Right lobe of liver (tissue), 6 donors: ENCODE data around the gene SGSH. TPM values are rescaled to one million over a fixed set of nuclear protein-coding genes. Genes with fewer than 3 reads are reported as not detected.

Experiments
- ATAC-seq, 4 donors: fragments of 200-7000 bp; cut with Tn5 transposase; one replicate each; pipeline ENCODE4 v1.9.1; 2020; ENCODE audit warnings: mild to moderate bottlenecking in 4 of 4, moderate library complexity in 4 of 4
- DNase-seq, 3 donors: peaks; one replicate each; pipeline ENCODE4 v3.0.0-alpha.2; 2020
- H3K27ac ChIP-seq, 3 donors: fragments of 200-600 bp; one replicate each; pipeline ENCODE4 v1.8.0; 2022
- H3K27me3 ChIP-seq, 2 donors: fragments of 200-600 bp; one replicate each; pipeline ENCODE4 v1.8.0; 2022
- H3K36me3 ChIP-seq, 4 donors: fragments of 200-600 bp; sonication (generic) in 1 of 4; one replicate each; pipeline versions ENCODE4 v1.5.1 to v1.8.0; 2017 to 2022; ENCODE audit warnings: control low read depth in 1 of 4
- H3K4me1 ChIP-seq, 4 donors: fragments of 200-600 bp; sonication (generic) in 1 of 4; one replicate each; pipeline versions ENCODE4 v1.5.1 to v1.8.0; 2017 to 2022; ENCODE audit warnings: control low read depth in 1 of 4
- H3K4me3 ChIP-seq, 3 donors: fragments of 200-600 bp; one replicate each; pipeline ENCODE4 v1.8.0; 2022
- H3K9me3 ChIP-seq, 4 donors: fragments of 200-600 bp; sonication (generic) in 1 of 4; one replicate each; pipeline versions ENCODE4 v1.5.1 to v1.8.0; 2017 to 2022; ENCODE audit warnings: control low read depth in 1 of 4
- POLR2A ChIP-seq: fragments of 450-650 bp; IDR thresholded peaks from one replicate; pipeline ENCODE4 v1.6.1; 2017; ENCODE audit warnings: antibody characterized with exemption, mild to moderate bottlenecking
- WGBS: methylation state at CpG from one replicate; pipeline ENCODE4 v1.1.6; 2018; ENCODE audit warnings: low coverage, low lambda C conversion rate; ENCODE audit not compliant: insufficient coverage; ENCODE audit errors: missing lambda C conversion rate; 5-methylcytosine and 5-hydroxymethylcytosine counted together
- intact Hi-C, 2 donors: fragments of 100-400 bp; cut with DNase I; formaldehyde crosslinking; loops; one replicate each; pipeline versions ENCODE4 v1.11.2 to v1.14.1; 2022
- total RNA-seq, 6 experiments: library from RNA; depleted of rRNA in 2 of 6; stranded (reverse); fragments of >200 nt in 2 of 6; fragmentation: NEBNext Ultra II Directional in 3 of 6; extraction: Animal tissue kit (Norgen Biotek cat#: 25700) in 3 of 6; gene quantifications; one replicate each; pipeline versions ENCODE4 v1.1.0 to v1.2.4, GENCODE V29; 2016 to 2023
- TF ChIP-seq, protein P1 (sequence below), 4 donors: fragments of 200-600 bp in 3 of 4; fragments of 450-650 bp in 1 of 4; IDR thresholded peaks; one replicate each; pipeline versions ENCODE4 v1.5.1 to v1.8.0; 2016 to 2022; ENCODE audit warnings: antibody characterized with exemption in 4 of 4, mild to moderate bottlenecking in 2 of 4
- donor health status: DM: no; HTN: yes; CAD: no.
- donor health status: DM: no; HTN: no; CAD: no.
- donor health status: DM: no; HTN: no; CAD: no.
- donor health status: DM: no; HTN: yes; CAD: no.
- donor health status: DM: no; HTN: yes; CAD: no.

Gene SGSH
- total RNA-seq, 6 experiments from 2014 or later = 9.7 to 23.5 (median 15.7) TPM

DNA sequence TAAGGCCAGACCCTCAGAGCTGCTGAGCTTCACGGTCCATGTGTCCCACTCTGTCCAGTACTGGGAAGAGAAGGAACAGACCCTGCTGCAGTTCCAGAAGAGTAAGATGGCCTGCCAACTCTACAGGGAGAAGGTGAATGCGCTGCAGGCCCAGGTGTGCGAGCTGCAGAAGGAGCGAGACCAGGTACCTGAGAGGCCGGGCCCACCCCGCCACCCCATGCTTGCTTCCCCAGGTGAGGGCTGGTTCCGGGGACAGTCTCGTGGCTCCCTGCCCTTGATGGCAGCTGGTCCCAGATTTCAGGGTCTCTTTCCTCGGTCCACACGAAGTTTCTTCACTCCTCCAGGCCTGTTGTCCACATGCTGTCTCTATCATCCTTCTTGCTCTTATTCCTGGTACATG is 29.4 kb downstream of the SGSH start:
- intact Hi-C loops = no loop called here

DNA sequence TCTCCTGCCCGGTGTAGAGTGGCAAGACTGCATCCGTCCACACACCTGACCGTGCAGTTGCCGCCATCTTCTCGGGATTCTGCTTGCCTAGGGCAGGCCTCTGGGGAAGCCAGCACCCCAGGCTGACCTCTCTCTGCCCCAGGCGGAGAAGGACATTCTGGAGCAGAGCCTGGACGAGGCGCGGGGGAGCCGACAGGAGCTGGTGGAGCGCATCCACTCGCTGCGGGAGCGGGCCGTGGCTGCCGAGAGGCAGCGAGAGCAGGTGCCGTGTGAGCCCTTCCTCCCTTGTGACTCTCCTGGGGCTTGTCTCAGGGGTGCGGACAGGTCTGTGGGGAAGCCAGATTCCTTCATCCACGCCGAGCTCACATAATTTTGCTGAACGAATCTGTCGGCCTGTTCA is 30.5 kb downstream of the SGSH start:
- H3K9me3 ChIP-seq = no peaks in the 10 kb centered on the region
- H3K27ac ChIP-seq = no peak overlapping the region
- no peak for TF ChIP-seq POLR2A
- TF ChIP-seq, protein P1, sequence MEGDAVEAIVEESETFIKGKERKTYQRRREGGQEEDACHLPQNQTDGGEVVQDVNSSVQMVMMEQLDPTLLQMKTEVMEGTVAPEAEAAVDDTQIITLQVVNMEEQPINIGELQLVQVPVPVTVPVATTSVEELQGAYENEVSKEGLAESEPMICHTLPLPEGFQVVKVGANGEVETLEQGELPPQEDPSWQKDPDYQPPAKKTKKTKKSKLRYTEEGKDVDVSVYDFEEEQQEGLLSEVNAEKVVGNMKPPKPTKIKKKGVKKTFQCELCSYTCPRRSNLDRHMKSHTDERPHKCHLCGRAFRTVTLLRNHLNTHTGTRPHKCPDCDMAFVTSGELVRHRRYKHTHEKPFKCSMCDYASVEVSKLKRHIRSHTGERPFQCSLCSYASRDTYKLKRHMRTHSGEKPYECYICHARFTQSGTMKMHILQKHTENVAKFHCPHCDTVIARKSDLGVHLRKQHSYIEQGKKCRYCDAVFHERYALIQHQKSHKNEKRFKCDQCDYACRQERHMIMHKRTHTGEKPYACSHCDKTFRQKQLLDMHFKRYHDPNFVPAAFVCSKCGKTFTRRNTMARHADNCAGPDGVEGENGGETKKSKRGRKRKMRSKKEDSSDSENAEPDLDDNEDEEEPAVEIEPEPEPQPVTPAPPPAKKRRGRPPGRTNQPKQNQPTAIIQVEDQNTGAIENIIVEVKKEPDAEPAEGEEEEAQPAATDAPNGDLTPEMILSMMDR (IDR thresholded peaks at IDR 0.05) = no peak
- WGBS = 100% methylated on average over 3 of the region's 23 CpGs
- H3K27me3 ChIP-seq = no peaks in the 10 kb centered on the region
- intact Hi-C loops = no loop called here
- H3K4me1 ChIP-seq = no peaks in the 10 kb centered on the region
- no peak overlapping the region for H3K4me3 ChIP-seq
- DNase-seq (no peak), ATAC-seq (no peak)
- H3K36me3 ChIP-seq = no peaks in the 10 kb centered on the region

More for the DNA sequence above, 29.4 kb downstream of the SGSH start:
- Histone ChIP-seq H3K4me1 (no peaks in the 10 kb centered on the region), H3K27ac (no peak overlapping the region), H3K9me3 (no peaks in the 10 kb centered on the region), H3K36me3 (no peaks in the 10 kb centered on the region), H3K27me3 (no peaks in the 10 kb centered on the region), H3K4me3 (no peak overlapping the region)
- ATAC-seq (no peak), DNase-seq (no peak)
- 50% methylated on average over 1 of the region's 10 CpGs for WGBS
- TF ChIP-seq POLR2A = no peak
- TF ChIP-seq, protein P1 (IDR thresholded peaks at IDR 0.05) = no peak

DNA sequence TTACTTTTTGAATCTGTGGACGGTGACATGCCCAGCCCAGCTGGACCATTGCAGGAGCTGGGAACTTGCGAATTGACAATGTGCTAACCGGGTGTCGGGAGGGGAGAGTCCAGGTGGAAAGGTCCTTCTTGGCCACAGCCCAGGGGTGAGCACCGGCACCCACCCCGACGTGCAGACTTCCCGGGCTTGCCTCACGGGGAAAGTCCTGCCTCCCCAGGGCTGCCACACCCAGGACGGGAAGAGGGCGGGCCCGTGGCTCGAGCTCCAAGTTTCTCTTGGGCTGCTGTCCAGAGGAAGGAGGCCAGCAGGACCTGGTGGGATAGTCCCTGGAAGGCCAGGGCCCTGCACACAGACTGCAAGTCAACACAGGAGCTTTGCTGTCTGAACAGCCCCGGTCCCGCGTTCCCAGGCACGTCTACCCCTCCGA is 32.6 kb downstream of the SGSH start:
- TF ChIP-seq POLR2A = no peak
- TF ChIP-seq, protein P1 (IDR thresholded peaks at IDR 0.05) = no peak
- Histone ChIP-seq H3K4me1 (no peaks in the 10 kb centered on the region), H3K27me3 (no peaks in the 10 kb centered on the region), H3K9me3 (no peaks in the 10 kb centered on the region), H3K36me3 (no peaks in the 10 kb centered on the region), H3K4me3 (no peak overlapping the region), H3K27ac (no peak overlapping the region)
- peak; percentile 51 to 85 (median 67) for ATAC-seq
- peak in 1 of 3 donors; percentile 64 for DNase-seq
- intact Hi-C loops = no loop called here
- WGBS = 39% methylated on average over 9 of the region's 18 CpGs

DNA sequence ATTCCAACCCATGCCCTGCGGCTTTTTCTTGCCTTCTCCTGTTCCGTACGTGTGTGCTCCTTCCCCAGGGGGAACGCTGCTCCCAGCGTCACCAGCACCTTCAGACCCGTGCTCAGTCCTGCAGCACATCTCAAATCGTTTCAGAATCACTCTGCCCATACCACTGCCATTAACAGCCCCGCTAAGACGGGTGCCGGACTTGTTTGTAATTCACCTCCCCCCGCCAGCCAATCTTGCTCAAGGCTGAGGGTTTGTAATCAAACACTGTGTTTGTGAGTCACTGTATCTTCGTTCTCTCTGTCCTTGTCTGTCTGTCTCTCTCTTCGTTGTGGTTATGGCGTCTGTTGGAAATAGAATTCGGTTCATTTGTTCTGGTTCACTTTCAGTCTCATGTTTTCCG is 33.0 kb downstream of the SGSH start:
- no peak overlapping the region for H3K27ac ChIP-seq
- H3K9me3 ChIP-seq = no peaks in the 10 kb centered on the region
- 74% methylated on average over 15 of the region's 16 CpGs for WGBS

More for the DNA sequence above, 33.0 kb downstream of the SGSH start:
- no peaks in the 10 kb centered on the region for H3K27me3 ChIP-seq
- no peaks in the 10 kb centered on the region for H3K4me1 ChIP-seq
- intact Hi-C loops = no loop called here
- TF ChIP-seq, protein P1 (IDR thresholded peaks at IDR 0.05) = no peak
- TF ChIP-seq POLR2A = no peak
- no peaks in the 10 kb centered on the region for H3K36me3 ChIP-seq
- DNase-seq (no peak), ATAC-seq (peak in 2 of 4 donors; percentile 7 to 24)
- H3K4me3 ChIP-seq = no peak overlapping the region
